ENCODE results near the gene CD247. TPM values are rescaled to one million over a fixed set of nuclear protein-coding genes. Genes with fewer than 3 reads are reported as not detected.

Gene CD247
- total and polyA plus RNA-seq, 9 of the 15 experiments (the other 6 are each of a cell fraction or from before 2014, with no cell fraction given): 0.08 to 0.42 (median 0.28) TPM; not detected in 5

GRCh38 chr1:167563579-167564246 is 45.4 kb upstream of the CD247 start (continued):
- TF ChIP-seq ZNF766 (CRISPR knock-in tag; conservative IDR thresholded peaks at IDR 0.05): no peak
- no peak for TF ChIP-seq ZNF644 (tag; IDR thresholded peaks at IDR 0.05; ENCODE audit: low read depth)
- TF ChIP-seq GMEB1 (CRISPR knock-in tag; IDR thresholded peaks at IDR 0.05): no peak
- peak in 1 of 2 experiments; percentile 49; a peak in 2 of 4 replicates for TF ChIP-seq RCOR1 (IDR thresholded peaks at IDR 0.05; ENCODE audit: borderline replicate concordance in 1 of 2, low read depth in 2 of 2, low read length in 2 of 2)
- TF ChIP-seq ATF3 (IDR thresholded peaks at IDR 0.05): peak; percentile 49; the same call in 1 of the 2 replicates
- TF ChIP-seq ATF3 (CRISPR knock-in tag; conservative IDR thresholded peaks at IDR 0.05): no peak
- peak; percentile 72 for TF ChIP-seq SOX6 (IDR thresholded peaks at IDR 0.05)
- TF ChIP-seq SMARCE1 (IDR thresholded peaks at IDR 0.05): peak; percentile 45; the same call in 1 of the 2 replicates
- TF ChIP-seq MYNN (IDR thresholded peaks at IDR 0.05): no peak
- no peak for TF ChIP-seq MYNN (CRISPR knock-in tag; IDR thresholded peaks at IDR 0.05)
- TF ChIP-seq ZNF398 (CRISPR knock-in tag; IDR thresholded peaks at IDR 0.05): no peak
- no peak; the same call in 1 of the 2 replicates for TF ChIP-seq MTA3 (IDR thresholded peaks at IDR 0.05; ENCODE audit: borderline replicate concordance)
- no peak for TF ChIP-seq ZNF354B (CRISPR knock-in tag; IDR thresholded peaks at IDR 0.05)
- no peak for TF ChIP-seq NCOA2 (IDR thresholded peaks at IDR 0.05; ENCODE audit: partially characterized antibody in 2 of 2)
- no peak for TF ChIP-seq ATF4 (CRISPR knock-in tag; IDR thresholded peaks at IDR 0.05)
- TF ChIP-seq NFYB (IDR thresholded peaks at IDR 0.05; ENCODE audit: extremely low read depth, insufficient read length): no peak
- TF ChIP-seq ZBTB5 (IDR thresholded peaks at IDR 0.05): no peak
- no peak for TF ChIP-seq JUNB (CRISPR knock-in tag; conservative IDR thresholded peaks at IDR 0.05)
- TF ChIP-seq TAF1 (IDR thresholded peaks at IDR 0.05; ENCODE audit: control insufficient read depth, extremely low read depth, insufficient read depth, low read length, severe bottlenecking): no peak
- TF ChIP-seq JUN (IDR thresholded peaks at IDR 0.05; ENCODE audit: borderline replicate concordance, low read depth, low read length): peak; percentile 35; the same call in 1 of the 2 replicates
- TF ChIP-seq JUN (CRISPR knock-in tag; IDR thresholded peaks at IDR 0.05; ENCODE audit: borderline replicate concordance): no peak
